ENCODE measurements around the gene LRRC4B.

- TF ChIP-seq CTCF (IDR thresholded peaks at IDR 0.05) (no peak), EP300 (IDR thresholded peaks at IDR 0.05) (no peak), POLR2A (IDR thresholded peaks at IDR 0.05) (no peak)
These were observed 18.2 kb downstream of the LRRC4B start for GRCh38 chr19:50549927-50550593.
